GM18508 (cell line): ENCODE measurements around the gene PITX1.

ENCODE experiments used
- ATAC-seq: cut with Tn5 transposase; IDR thresholded peaks from one replicate; pipeline ENCODE4 v1.9.1; 2021; ENCODE audit warnings: moderate number of reproducible peaks; ENCODE audit not compliant: insufficient read depth, unreplicated experiment

PITX1 gene

DNA sequence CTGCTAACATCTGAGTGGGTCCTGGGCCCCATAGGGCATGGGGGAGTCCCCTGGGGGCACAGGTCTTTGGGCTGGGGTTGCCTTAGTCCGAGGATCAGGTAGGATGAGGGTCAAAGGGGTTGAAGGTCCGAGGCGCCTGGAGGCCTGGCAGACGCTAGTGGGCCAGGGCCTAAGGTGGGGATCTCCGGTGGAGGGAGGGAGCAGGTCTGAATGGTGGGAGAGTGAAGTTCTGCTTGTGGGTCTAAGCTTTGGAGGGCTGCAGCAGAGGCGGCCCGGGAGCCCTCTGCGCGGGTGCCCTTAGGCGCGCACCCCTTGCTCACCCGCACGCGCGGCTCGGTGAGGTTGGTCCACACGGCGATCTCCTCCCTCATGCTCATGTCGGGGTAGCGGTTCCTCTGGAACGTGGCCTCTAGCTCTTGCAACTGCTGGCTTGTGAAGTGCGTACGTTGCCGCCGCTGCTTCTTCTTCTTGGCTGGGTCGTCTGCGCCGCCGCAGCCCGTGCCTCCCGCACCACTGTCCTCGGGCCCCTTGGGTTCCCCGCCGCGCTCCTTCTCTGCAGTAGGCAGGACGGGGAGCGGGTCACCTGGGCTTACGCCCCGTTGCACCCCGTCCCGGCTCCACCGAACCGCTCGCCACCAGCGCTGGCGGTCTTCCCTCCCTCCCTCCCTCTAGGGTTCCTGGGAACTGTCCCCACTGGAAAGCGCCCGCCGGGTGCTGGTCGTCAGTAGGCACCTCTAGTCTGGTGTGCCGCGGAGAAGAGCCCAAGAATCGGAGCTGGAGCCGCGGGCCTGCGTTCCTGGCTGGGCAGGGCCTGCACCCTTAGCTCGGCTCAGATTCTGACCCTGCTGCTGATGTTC, 2.8 kb downstream of the PITX1 start:
- no peak for ATAC-seq

- ATAC-seq, result no peak
Measured at GRCh38 chr5:135030123-135030955, 3.7 kb downstream of the PITX1 start.

DNA sequence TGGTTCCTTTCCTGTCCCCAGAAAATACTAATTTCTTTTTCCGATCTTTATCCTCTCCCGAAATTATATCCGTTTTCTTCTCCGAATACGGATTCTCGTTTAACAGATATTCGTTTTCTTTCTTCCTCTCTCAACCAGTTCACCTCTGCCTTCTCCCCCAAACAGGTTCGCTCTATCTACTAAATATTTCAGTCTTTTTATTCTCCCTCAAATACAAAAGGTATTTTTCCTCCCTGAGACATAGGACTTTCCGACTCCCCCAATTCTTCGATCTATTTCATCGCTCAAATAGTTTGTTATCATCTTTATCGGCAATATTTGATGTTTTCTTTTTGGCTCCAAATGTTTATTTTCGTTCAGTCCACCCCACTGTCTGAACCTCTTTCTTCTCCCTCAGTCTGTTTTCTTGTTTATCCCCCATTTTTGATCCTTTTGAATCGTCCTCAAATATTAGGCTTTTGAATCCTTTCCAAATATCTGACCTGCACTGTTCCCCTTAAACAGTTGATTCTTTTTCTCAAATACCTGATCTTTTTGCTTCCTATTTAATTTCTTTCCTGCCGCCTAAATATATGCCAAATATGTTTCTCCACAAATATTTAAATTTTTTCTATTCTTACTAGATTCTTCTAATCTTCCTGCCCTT, 4.4 kb downstream of the PITX1 start:
- ATAC-seq, result no peak

DNA sequence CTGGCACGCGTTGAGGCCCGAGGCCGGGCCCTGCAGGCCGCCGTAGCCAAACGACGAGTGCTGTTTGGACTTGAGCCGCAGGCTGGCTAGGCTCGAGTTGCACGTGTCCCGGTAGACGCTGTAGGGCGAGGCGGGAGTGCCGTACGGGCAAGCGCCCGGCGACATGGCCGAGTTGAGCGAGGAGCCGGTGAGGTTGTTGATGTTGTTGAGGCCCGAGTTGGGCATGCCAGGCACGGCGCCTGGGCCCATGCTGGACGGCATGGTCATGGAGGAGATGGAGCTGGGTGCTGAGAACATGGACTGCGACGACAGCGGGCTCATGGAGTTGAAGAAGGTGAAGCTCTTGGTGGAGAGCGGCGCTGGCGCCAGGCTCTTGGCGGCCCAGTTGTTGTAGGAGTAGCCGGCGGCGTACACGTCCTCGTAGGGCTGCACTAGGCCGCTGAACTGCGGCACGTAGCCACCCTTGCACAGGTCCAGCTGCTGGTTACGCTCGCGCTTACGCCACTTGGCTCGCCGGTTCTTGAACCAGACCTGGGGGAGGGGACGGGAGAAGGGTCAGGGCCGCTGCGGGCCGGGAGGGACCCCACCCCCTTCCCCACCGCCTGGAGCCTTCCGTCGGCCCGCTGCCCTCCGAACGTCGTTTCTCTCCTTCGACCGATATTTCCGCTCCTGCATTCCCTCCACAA, 5.1 kb downstream of the PITX1 start:
- ATAC-seq, result no peak

DNA sequence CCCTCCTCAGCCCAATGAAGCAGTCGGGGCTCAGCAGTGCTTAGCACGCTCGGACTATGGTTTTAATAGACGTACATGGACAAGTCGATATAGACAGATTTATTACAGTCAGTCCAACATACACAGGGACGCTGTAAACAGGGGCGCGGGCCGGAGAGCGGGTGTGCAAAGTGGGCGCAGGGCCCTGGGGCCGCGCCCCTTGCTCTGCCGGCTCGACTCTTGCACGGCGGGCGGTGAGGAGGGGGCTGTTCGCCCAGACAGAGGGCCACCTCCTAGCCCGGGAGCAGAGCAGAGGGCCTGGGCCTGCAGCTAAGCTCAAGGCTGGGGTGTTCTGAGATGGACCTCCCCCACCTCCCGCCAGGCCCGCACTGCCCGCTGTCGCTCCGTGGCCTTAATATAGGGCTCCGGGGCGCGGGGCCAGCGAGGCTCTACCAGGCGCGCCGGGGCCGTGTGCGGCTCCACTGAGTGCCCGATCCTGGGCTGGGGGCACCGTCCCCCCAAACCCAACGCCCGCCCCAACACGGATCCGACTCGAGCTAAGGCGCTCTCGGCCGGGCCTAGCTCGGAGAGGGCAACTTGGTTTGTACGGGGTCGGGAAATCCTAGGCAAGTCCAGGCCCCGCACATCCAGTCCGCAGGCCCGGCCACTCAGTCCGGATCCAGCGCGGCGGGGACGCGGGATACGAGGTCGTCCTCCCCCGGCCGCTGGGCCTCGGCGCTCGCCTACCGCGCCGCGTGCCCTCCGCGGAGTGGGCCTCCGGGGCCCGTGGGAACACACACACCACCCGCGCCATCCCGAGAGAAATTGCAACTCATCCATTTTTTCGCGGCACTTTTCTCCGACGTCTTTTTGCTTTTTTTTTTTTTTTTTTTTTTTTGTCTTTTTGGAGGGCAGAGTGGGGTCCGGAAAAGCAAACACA, 6.1 kb downstream of the PITX1 start:
- ATAC-seq, result no peak

GRCh38 chr5:135027266-135027696, 6.7 kb downstream of the PITX1 start:
- no peak for ATAC-seq

GRCh38 chr5:135026645-135027265, 7.3 kb downstream of the PITX1 start:
- no peak for ATAC-seq

GRCh38 chr5:135025730-135026644, 8.0 kb downstream of the PITX1 start:
- no peak for ATAC-seq

DNA sequence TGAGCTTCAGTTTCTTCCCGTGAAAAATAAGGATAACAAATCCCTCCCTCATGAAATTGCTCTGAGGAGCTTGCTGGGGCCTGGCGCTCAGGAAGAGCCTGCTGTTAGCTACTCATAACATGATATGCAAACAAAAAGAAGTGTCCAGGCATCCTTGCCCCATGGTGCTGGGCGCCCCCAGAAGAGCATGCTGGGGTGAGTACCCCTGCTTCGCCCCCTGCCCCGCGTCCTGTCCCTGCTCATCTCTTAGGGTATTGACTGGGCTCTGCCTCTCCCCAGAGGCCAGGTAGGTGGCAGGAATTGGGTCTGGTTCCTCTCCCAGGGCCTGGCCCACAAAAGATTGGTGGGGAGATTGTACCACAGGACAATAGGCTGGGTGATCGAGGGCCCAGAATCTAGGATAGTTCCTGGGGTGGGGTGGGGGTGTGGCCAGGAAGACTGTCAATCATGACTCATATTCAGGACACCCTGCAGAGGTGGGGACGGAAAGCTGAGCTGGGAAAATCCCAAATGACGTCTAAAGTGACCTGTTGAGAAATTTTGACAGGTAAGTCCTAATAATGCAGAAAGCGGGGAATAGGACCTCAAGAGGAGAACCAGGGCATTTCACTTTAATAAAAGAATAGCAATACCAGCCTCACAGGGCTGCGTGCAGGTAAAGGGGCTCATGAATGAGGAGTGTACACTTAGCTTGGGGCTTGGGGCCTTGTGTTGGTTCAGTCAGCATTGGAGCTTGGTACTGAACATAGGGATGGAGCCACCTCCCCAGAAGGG, 8.9 kb downstream of the PITX1 start:
- ATAC-seq, result no peak

- ATAC-seq, result no peak
Measured at GRCh38 chr5:135020111-135020895, 13.7 kb downstream of the PITX1 start.

- ATAC-seq, result no peak
Measured at GRCh38 chr5:135019314-135019713, 14.7 kb downstream of the PITX1 start.

DNA sequence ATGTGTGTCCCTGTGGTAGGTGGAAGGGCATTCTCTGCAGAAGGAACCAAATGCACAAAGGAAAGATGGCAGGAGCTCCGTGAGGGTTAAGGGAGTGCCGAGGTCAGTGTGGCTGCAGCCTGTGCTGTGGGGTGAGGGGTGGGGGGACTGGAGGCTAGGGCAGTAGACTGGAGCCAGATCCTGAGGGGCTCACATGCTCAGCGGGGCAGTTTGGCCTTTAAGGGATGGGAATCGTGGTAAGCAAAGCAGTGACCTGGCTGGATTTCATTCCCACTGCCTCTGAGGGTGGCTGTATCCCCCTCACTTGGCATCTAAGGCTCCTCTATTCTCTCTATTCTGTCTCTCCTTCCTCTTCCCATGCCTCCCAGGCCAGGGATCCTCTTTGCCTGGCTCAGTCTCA, 15.6 kb downstream of the PITX1 start:
- no peak for ATAC-seq

- no peak for ATAC-seq
Measured at GRCh38 chr5:135016861-135017290, 17.2 kb downstream of the PITX1 start.

DNA sequence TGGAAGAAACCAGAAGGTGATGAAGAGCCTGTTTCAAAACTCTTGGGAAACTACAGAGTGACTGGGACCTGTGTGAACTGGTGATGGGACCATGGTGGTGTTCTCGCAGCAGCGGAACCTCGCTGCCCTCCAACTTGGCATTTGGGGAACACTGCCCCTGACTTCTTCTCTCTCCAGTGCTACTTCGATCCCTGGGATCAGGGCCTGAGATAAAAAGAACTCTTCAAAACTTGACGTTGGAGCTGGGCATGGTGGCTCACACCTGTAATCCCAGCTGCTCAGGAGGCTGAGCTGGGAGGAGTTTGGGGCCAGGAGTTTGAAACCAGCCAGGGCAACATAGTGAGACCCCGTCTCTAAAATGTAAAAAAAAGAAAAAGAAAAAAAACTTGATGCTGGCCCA, 18.1 kb downstream of the PITX1 start:
- no peak for ATAC-seq

- ATAC-seq, result no peak
Measured at GRCh38 chr5:135013947-135014570, 20.0 kb downstream of the PITX1 start.

DNA sequence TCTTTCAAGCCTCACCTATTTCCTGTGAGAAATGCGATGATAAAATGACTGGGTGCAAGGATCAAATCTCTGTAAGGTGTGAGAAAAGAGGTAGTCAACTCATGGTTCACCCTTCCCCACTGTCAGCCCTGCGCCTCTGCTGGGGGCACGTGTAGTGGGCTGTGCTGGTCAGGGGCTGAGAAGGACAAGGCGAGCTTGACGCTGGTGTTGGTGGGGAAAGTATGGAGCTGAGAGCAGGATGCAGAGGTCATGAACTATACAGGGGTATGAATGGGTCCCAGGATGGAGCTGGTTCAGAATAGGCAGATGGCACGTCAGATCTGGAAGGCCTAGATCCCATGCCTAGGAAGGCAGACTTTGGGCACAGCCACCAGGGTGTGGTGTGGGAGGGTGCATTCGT, 20.6 kb downstream of the PITX1 start:
- no peak for ATAC-seq
